ENCODE results near the gene PARP15. TPM values are rescaled to one million over a fixed set of nuclear protein-coding genes. Genes with fewer than 3 reads are reported as not detected.
"Not testable (repeated sequence)": the region's sequence is repeated elsewhere in the genome, so short reads cannot be mapped to it uniquely, and the experiment has no call there.

PARP15 gene
- total RNA-seq, 5 donors from 2014 or later (not counting 1 experiment from before 2014, with no cell fraction given), result 37.3 to 74.9 (median 72.5) TPM

- Mint-ChIP-seq H3K27ac (no peak overlapping the region), H3K9me3 (no peaks in the 10 kb centered on the region), H3K4me1 (peaks cover 7 to 41% (median 40%) of the 10 kb centered on the region in 3 donors), H3K36me3 (peaks cover 32% of the 10 kb centered on the region), H3K4me3 (no peak overlapping the region), H3K27me3 (no peaks in the 10 kb centered on the region)
- ChIA-PET POLR2A (interaction anchor here (0.5 to 0.8 kb wide), 3 partner anchors 11 to 335 kb away, joined by 4 to 8 read pairs (median 4); no protein-coding TSS in a partner anchor), CTCF (interaction anchor here in 1 of 2 donors (0.5 to 0.7 kb wide), 3 partner anchors 257 to 495 kb away, joined by 3 to 8 read pairs (median 3); partner anchors contain the start of gene FAM162A)
- H3K9me3 ChIP-seq, result no peaks in the 10 kb centered on the region
- no peak overlapping the region for H3K27ac ChIP-seq (ENCODE audit: low read length)
- no peak for DNase-seq
- peaks cover 0 to 14% of the 10 kb centered on the region in 2 donors for H3K36me3 ChIP-seq (ENCODE audit: control insufficient read depth in 2 of 2, extremely low read depth in 1 of 2, insufficient read depth in 1 of 2, low read length in 1 of 2)
- no peak for ATAC-seq (replicated peaks in 1 of 4)
- no peaks in the 10 kb centered on the region for H3K27me3 ChIP-seq (replicated peaks in 1 of 2; ENCODE audit: control insufficient read depth in 2 of 2, extremely low read depth in 1 of 2, insufficient read depth in 2 of 2, low read length in 1 of 2)
- H3K4me1 ChIP-seq (ENCODE audit: control insufficient read depth in 1 of 2, extremely low read depth in 1 of 2, insufficient read depth in 2 of 2, low read length in 2 of 2), result no peaks in the 10 kb centered on the region
- no peak overlapping the region for H3K4me3 ChIP-seq (ENCODE audit: control insufficient read depth in 1 of 2, extremely low read depth in 1 of 2, low read length in 1 of 2)
Measured at GRCh38 chr3:122640437-122640999, 63.1 kb downstream of the PARP15 start.

- ChIA-PET CTCF (interaction anchor here in 1 of 2 donors (0.6 to 0.7 kb wide), 2 partner anchors 85 to 1099 kb away, joined by 4 to 13 read pairs; no protein-coding TSS in a partner anchor), POLR2A (no interaction called here)
- no peak for DNase-seq
- Mint-ChIP-seq H3K27ac (peak overlapping the region in 1 of 2 donors; percentile 43), H3K27me3 (peaks cover 0 to 4% of the 10 kb centered on the region in 2 donors), H3K36me3 (peaks cover 13% of the 10 kb centered on the region), H3K9me3 (no peaks in the 10 kb centered on the region), H3K4me1 (peaks cover 7 to 58% (median 51%) of the 10 kb centered on the region in 3 donors), H3K4me3 (peak overlapping the region in 2 of 3 donors; percentile 17 to 20)
- Histone ChIP-seq H3K36me3 (ENCODE audit: control insufficient read depth in 2 of 2, extremely low read depth in 1 of 2, insufficient read depth in 1 of 2, low read length in 1 of 2) (no peaks in the 10 kb centered on the region), H3K4me1 (ENCODE audit: control insufficient read depth in 1 of 2, extremely low read depth in 1 of 2, insufficient read depth in 2 of 2, low read length in 2 of 2) (no peaks in the 10 kb centered on the region), H3K4me3 (ENCODE audit: control insufficient read depth in 1 of 2, extremely low read depth in 1 of 2, low read length in 1 of 2) (no peak overlapping the region), H3K27ac (ENCODE audit: low read length) (no peak overlapping the region), H3K27me3 (replicated peaks in 1 of 2; ENCODE audit: control insufficient read depth in 2 of 2, extremely low read depth in 1 of 2, insufficient read depth in 2 of 2, low read length in 1 of 2) (no peaks in the 10 kb centered on the region), H3K9me3 (no peaks in the 10 kb centered on the region)
- WGBS (ENCODE audit: insufficient coverage), result no CpG with 5 or more reads among the region's 2 CpGs
- ATAC-seq (replicated peaks in 1 of 4), result no peak
Measured at GRCh38 chr3:122642935-122643334, 65.5 kb downstream of the PARP15 start.

DNA sequence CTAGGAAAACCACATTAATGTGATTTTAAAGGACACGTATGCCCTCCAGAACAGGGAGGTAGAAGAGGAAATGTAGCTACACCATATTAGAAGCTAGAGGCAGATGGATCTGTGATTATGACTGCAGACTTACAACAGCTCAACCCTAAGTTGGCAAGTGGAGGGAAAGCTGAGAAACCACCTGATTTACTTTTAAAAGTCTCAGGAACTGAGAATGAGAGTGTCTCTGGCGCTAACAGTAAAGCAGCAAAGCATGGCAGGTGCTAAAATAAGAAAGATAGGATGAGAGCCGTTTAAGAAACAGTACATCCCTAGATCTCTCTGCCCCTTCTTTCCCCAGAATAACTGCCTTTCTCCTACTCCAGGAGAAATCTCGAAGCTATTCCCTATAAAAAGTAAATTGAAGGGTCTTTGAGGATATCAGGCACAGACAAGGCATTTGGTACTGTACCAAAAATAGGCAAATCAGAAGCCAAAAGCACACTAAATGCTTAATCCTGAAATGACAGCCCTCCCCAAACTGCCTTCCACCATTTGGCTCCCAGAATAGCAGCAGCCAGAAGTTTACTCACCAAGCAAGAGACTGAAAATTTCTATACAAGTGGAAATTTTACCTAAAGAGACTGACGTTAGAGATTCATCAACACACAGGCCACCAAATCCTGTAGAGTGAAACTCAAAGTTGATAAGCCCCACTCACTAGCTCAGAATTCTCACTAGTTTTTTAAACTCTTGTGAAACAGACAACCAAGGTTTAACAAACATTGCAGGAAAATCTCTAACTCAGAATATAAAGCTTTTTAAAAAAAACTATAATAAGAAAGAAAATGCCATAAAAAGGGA, 68.9 kb downstream of the PARP15 start:
- Histone ChIP-seq H3K4me3 (ENCODE audit: control insufficient read depth in 1 of 2, extremely low read depth in 1 of 2, low read length in 1 of 2) (peak overlapping the region in 1 of 2 donors; percentile 44), H3K27me3 (replicated peaks in 1 of 2; ENCODE audit: control insufficient read depth in 2 of 2, extremely low read depth in 1 of 2, insufficient read depth in 2 of 2, low read length in 1 of 2) (peaks cover 0 to 4% of the 10 kb centered on the region in 2 experiments), H3K4me1 (ENCODE audit: control insufficient read depth in 1 of 2, extremely low read depth in 1 of 2, insufficient read depth in 2 of 2, low read length in 2 of 2) (no peaks in the 10 kb centered on the region), H3K27ac (ENCODE audit: low read length) (peak overlapping the region; percentile 91), H3K9me3 (no peaks in the 10 kb centered on the region), H3K36me3 (ENCODE audit: control insufficient read depth in 2 of 2, extremely low read depth in 1 of 2, insufficient read depth in 1 of 2, low read length in 1 of 2) (no peaks in the 10 kb centered on the region)
- Mint-ChIP-seq H3K9me3 (no peaks in the 10 kb centered on the region), H3K4me1 (peaks cover 7 to 49% (median 46%) of the 10 kb centered on the region in 3 donors), H3K36me3 (peaks cover 2% of the 10 kb centered on the region), H3K4me3 (peak overlapping the region in 2 of 3 donors; percentile 75 to 81), H3K27me3 (peaks cover 0 to 10% of the 10 kb centered on the region in 2 donors), H3K27ac (peak overlapping the region in 1 of 2 donors; percentile 93)
- 86% methylated on average over 1 of the region's 5 CpGs for WGBS (ENCODE audit: insufficient coverage)
- DNase-seq (no peak), ATAC-seq (replicated peaks in 1 of 4) (peak in 1 of 4 experiments; percentile 83)
- ChIA-PET CTCF (interaction anchor here (0.6 to 1.6 kb wide), 4 partner anchors 33 to 81 kb away, joined by 3 to 8 read pairs (median 4); no protein-coding TSS in a partner anchor), POLR2A (interaction anchor here (0.5 to 1.0 kb wide), 3 partner anchors 10 to 111 kb away, joined by 3 read pairs; no protein-coding TSS in a partner anchor)

DNA sequence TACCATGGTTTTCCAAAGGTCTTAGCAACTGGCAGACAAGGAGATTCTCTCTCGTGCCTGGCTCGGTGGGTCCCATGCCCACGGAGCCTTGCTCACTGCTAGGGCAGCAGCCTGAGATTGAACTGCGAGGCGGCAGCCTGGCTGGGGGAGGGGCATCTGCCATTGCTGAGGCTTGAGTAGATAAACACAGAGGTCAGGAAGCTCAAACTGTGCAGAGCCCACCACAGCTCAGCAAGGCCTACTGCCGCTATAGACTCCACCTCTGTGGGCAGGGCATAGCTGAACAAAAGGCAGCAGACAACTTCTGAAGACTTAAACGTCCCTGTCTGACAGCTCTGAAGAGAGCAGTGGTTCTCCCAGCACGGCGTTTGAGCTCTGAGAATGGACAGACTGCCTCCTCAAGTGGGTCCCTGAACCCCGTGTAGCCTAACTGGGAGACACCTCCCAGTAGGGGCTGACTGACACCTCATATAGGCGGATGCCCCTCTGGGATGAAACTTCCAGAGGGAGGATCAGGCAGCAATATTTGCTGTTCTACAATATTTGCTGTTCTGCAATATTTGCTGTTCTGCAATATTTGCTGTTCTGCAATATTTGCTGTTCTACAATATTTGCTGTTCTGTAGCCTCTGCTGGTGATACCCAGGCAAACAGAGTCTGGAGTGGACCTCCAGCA, 73.9 kb downstream of the PARP15 start:
- H3K4me1 Mint-ChIP-seq, result peaks cover 0 to 11% (median 11%) of the 10 kb centered on the region in 3 donors
- H3K4me3 ChIP-seq (ENCODE audit: control insufficient read depth in 1 of 2, extremely low read depth in 1 of 2, low read length in 1 of 2); H3K27ac Mint-ChIP-seq; ATAC-seq (replicated peaks in 1 of 4); H3K9me3 ChIP-seq; H3K4me1 ChIP-seq (ENCODE audit: control insufficient read depth in 1 of 2, extremely low read depth in 1 of 2, insufficient read depth in 2 of 2, low read length in 2 of 2); H3K27ac ChIP-seq (ENCODE audit: low read length); H3K9me3 Mint-ChIP-seq; H3K4me3 Mint-ChIP-seq; POLR2A ChIA-PET; H3K27me3 ChIP-seq (replicated peaks in 1 of 2; ENCODE audit: control insufficient read depth in 2 of 2, extremely low read depth in 1 of 2, insufficient read depth in 2 of 2, low read length in 1 of 2); H3K36me3 ChIP-seq (ENCODE audit: control insufficient read depth in 2 of 2, extremely low read depth in 1 of 2, insufficient read depth in 1 of 2, low read length in 1 of 2); H3K36me3 Mint-ChIP-seq: not testable (repeated sequence)
- peaks cover 5 to 10% of the 10 kb centered on the region in 2 donors for H3K27me3 Mint-ChIP-seq
- 75% methylated on average over 8 of the region's 11 CpGs for WGBS (ENCODE audit: insufficient coverage)
- CTCF ChIA-PET, result interaction anchor here in 1 of 2 donors (0.6 kb wide), 1 partner anchor 32 kb away, joined by 3 read pairs; no protein-coding TSS in a partner anchor
- peak in 1 of 35 experiments; percentile 9 for DNase-seq

DNA sequence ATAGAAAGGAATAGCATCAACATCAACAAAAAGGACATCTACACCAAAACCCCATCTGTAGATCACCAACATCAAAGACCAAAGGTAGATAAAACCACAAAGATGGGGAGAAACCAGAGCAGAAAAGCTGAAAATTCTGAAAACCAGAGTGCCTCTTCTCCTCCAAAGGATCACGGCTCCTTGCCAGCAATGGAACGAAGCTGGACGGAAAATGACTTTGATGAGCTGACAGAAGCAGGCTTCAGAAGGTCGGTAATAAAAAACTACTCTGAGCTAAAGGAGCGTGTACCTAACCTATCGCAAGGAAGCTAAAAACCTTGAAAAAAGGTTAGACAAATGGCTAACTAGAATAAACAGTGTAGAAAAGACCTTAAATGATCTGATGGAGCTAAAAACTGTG, 74.5 kb downstream of the PARP15 start:
- H3K27ac ChIP-seq (ENCODE audit: low read length); H3K4me1 ChIP-seq (ENCODE audit: control insufficient read depth in 1 of 2, extremely low read depth in 1 of 2, insufficient read depth in 2 of 2, low read length in 2 of 2); H3K27ac Mint-ChIP-seq; H3K4me1 Mint-ChIP-seq; POLR2A ChIA-PET; DNase-seq; H3K4me3 ChIP-seq (ENCODE audit: control insufficient read depth in 1 of 2, extremely low read depth in 1 of 2, low read length in 1 of 2); H3K4me3 Mint-ChIP-seq; H3K27me3 ChIP-seq (replicated peaks in 1 of 2; ENCODE audit: control insufficient read depth in 2 of 2, extremely low read depth in 1 of 2, insufficient read depth in 2 of 2, low read length in 1 of 2); H3K36me3 ChIP-seq (ENCODE audit: control insufficient read depth in 2 of 2, extremely low read depth in 1 of 2, insufficient read depth in 1 of 2, low read length in 1 of 2); ATAC-seq (replicated peaks in 1 of 4); H3K9me3 ChIP-seq; H3K36me3 Mint-ChIP-seq; H3K9me3 Mint-ChIP-seq: not testable (repeated sequence)
- WGBS (ENCODE audit: insufficient coverage), result 93% methylated on average over 3 of the region's 6 CpGs
- CTCF ChIA-PET, result interaction anchor here in 1 of 2 donors (0.6 kb wide), 1 partner anchor 31 kb away, joined by 3 read pairs; no protein-coding TSS in a partner anchor
- peaks cover 5 to 10% of the 10 kb centered on the region in 2 donors for H3K27me3 Mint-ChIP-seq

- DNase-seq; ATAC-seq (replicated peaks in 1 of 4); CTCF ChIA-PET; H3K27ac ChIP-seq (ENCODE audit: low read length); H3K27me3 Mint-ChIP-seq; H3K9me3 ChIP-seq; H3K36me3 ChIP-seq (ENCODE audit: control insufficient read depth in 2 of 2, extremely low read depth in 1 of 2, insufficient read depth in 1 of 2, low read length in 1 of 2); H3K4me1 ChIP-seq (ENCODE audit: control insufficient read depth in 1 of 2, extremely low read depth in 1 of 2, insufficient read depth in 2 of 2, low read length in 2 of 2); H3K4me3 Mint-ChIP-seq; H3K27me3 ChIP-seq (replicated peaks in 1 of 2; ENCODE audit: control insufficient read depth in 2 of 2, extremely low read depth in 1 of 2, insufficient read depth in 2 of 2, low read length in 1 of 2); H3K36me3 Mint-ChIP-seq; POLR2A ChIA-PET; H3K4me1 Mint-ChIP-seq; H3K27ac Mint-ChIP-seq; H3K4me3 ChIP-seq (ENCODE audit: control insufficient read depth in 1 of 2, extremely low read depth in 1 of 2, low read length in 1 of 2): not testable (repeated sequence)
- WGBS (ENCODE audit: insufficient coverage), result no CpG with 5 or more reads among the region's 4 CpGs
- H3K9me3 Mint-ChIP-seq, result peaks cover 6 to 14% (median 7%) of the 10 kb centered on the region in 3 donors
Measured at GRCh38 chr3:122658336-122658735, 80.9 kb downstream of the PARP15 start.

Data from T-cell (primary cell).